WTC11 (cell line): Measurements from ENCODE around the gene MYH9. TPM values are rescaled to one million over a fixed set of nuclear protein-coding genes. Genes with fewer than 3 reads are reported as not detected.

ENCODE experiments used
- ATAC-seq: fragments of 200-7000 bp; cut with Tn5 transposase; 2 replicates; pipeline ENCODE4 v1.10.0; 2021; ENCODE audit warnings: mild to moderate bottlenecking, moderate library complexity
- CTCF ChIA-PET: fragments of 300-600 bp; sonication (Branson Sonifier 250); formaldehyde crosslinking; loops from one replicate; lab custom pipeline; 2021; ENCODE audit warnings: antibody characterized with exemption; lab: Charles Lee
- POLR2A ChIA-PET: fragments of 350-600 bp; sonication (Branson Sonifier 250); formaldehyde crosslinking; loops from one replicate; lab custom pipeline; 2021; ENCODE audit warnings: antibody characterized with exemption; lab: Charles Lee
- DNase-seq: peaks from one replicate; pipeline ENCODE4 v3.0.0; 2021; ENCODE audit warnings: low spot score
- H3K27ac Mint-ChIP-seq: 2 replicates; pipeline ENCODE4 v1.8.0; 2021; ENCODE audit warnings: mixed read lengths
- H3K27me3 Mint-ChIP-seq: 2 replicates; pipeline ENCODE4 v1.8.0; 2021; ENCODE audit warnings: low read depth, mild to moderate bottlenecking, moderate library complexity, mixed read lengths
- H3K36me3 Mint-ChIP-seq: 2 replicates; pipeline ENCODE4 v1.8.0; 2021; ENCODE audit warnings: mixed read lengths
- H3K4me1 Mint-ChIP-seq: 2 replicates; pipeline ENCODE4 v1.8.0; 2022; ENCODE audit warnings: mixed read lengths
- H3K4me3 Mint-ChIP-seq: 2 replicates; pipeline ENCODE4 v1.8.0; 2021; ENCODE audit warnings: mild to moderate bottlenecking, moderate library complexity, mixed read lengths
- H3K9me3 Mint-ChIP-seq: 2 replicates; pipeline ENCODE4 v1.8.0; 2021; ENCODE audit warnings: mixed read lengths
- ATF2 ChIP-seq: sonication (generic); formaldehyde crosslinking; IDR thresholded peaks from 2 replicates; pipeline ENCODE4 v1.8.1; 2022; ENCODE audit warnings: low read depth, missing genetic modification reagents, borderline replicate concordance
- ATF6 ChIP-seq: sonication (generic); formaldehyde crosslinking; IDR thresholded peaks from 2 replicates; pipeline ENCODE4 v1.8.1; 2023; ENCODE audit warnings: mild to moderate bottlenecking, missing genetic modification reagents
- E2F1 ChIP-seq: sonication (generic); formaldehyde crosslinking; IDR thresholded peaks from 2 replicates; pipeline ENCODE4 v1.8.0; 2022; ENCODE audit warnings: mild to moderate bottlenecking, missing genetic modification reagents
- ETV6 ChIP-seq: sonication (generic); formaldehyde crosslinking; IDR thresholded peaks from 2 replicates; pipeline ENCODE4 v1.8.1; 2022; ENCODE audit warnings: mild to moderate bottlenecking, missing genetic modification reagents
- HMGA2 ChIP-seq: fragments of 250-450 bp; sonication (Bioruptor Pico); IDR thresholded peaks from 2 replicates; pipeline ENCODE4 v1.4.0; 2021; ENCODE audit warnings: mild to moderate bottlenecking, moderate library complexity
- IRF1 ChIP-seq: sonication (generic); formaldehyde crosslinking; IDR thresholded peaks from 2 replicates; pipeline ENCODE4 v1.8.0; 2023; ENCODE audit warnings: missing genetic modification reagents
- MYBL2 ChIP-seq: sonication (generic); formaldehyde crosslinking; IDR thresholded peaks from 2 replicates; pipeline ENCODE4 v1.8.1; 2023; ENCODE audit warnings: mild to moderate bottlenecking, moderate library complexity, missing genetic modification reagents
- NFYB ChIP-seq: sonication (generic); formaldehyde crosslinking; conservative IDR thresholded peaks from 2 replicates; pipeline ENCODE4 v1.8.0; 2022; ENCODE audit warnings: low read depth, missing genetic modification reagents
- OVOL2 ChIP-seq: fragments of 250-450 bp; sonication (Bioruptor Pico); IDR thresholded peaks from 2 replicates; pipeline ENCODE4 v1.9.0; 2021; ENCODE audit warnings: mild to moderate bottlenecking, borderline replicate concordance
- RORB ChIP-seq: fragments of 250-450 bp; sonication (Bioruptor Pico); IDR thresholded peaks from 2 replicates; pipeline ENCODE4 v1.9.0; 2021; ENCODE audit warnings: mild to moderate bottlenecking
- SP1 ChIP-seq: sonication (generic); formaldehyde crosslinking; conservative IDR thresholded peaks from 2 replicates; pipeline ENCODE4 v1.8.1; 2022; ENCODE audit warnings: missing genetic modification reagents
- USF1 ChIP-seq: sonication (generic); formaldehyde crosslinking; IDR thresholded peaks from 2 replicates; pipeline ENCODE4 v1.8.0; 2022; ENCODE audit warnings: mild to moderate bottlenecking, missing genetic modification reagents
- ZMAT4 ChIP-seq: fragments of 250-450 bp; sonication (Bioruptor Pico); IDR thresholded peaks from 2 replicates; pipeline ENCODE4 v1.9.0; 2021; ENCODE audit warnings: mild to moderate bottlenecking
- ZNF219 ChIP-seq: sonication (generic); formaldehyde crosslinking; IDR thresholded peaks from 2 replicates; pipeline ENCODE4 v1.8.0; 2023; ENCODE audit warnings: missing genetic modification reagents, mild to moderate bottlenecking, borderline replicate concordance
- ZNF425 ChIP-seq: fragments of 250-450 bp; sonication (Bioruptor Pico); conservative IDR thresholded peaks from 2 replicates; pipeline ENCODE4 v1.9.0; 2021; ENCODE audit warnings: mild to moderate bottlenecking
- ZNF532 ChIP-seq: fragments of 250-450 bp; sonication (Bioruptor Pico); IDR thresholded peaks from 2 replicates; pipeline ENCODE4 v1.9.0; 2021; ENCODE audit warnings: mild to moderate bottlenecking, borderline replicate concordance
- total RNA-seq: library from RNA; stranded (reverse); gene quantifications from 3 replicates; pipeline ENCODE4 v1.2.3, GENCODE V29; 2021

MYH9 gene
- total RNA-seq, 1 experiment from 2014 or later, result 277 TPM

- no peak overlapping the region for H3K4me3 Mint-ChIP-seq
- H3K27ac Mint-ChIP-seq, result 0 out of 2 replicates have a peak overlapping the region, but pooled peaks have one; percentile 46
- ChIA-PET CTCF (interaction anchor here (1.6 to 1.7 kb wide), 2 partner anchors 48 to 64 kb away, joined by 4 to 7 read pairs; no protein-coding TSS in a partner anchor), POLR2A (interaction anchor here (0.7 to 0.8 kb wide), 2 partner anchors 13 kb away, joined by 3 read pairs; no protein-coding TSS in a partner anchor)
- no peak for TF ChIP-seq ZNF532 (CRISPR knock-in tag)
- no peak for TF ChIP-seq NFYB
- TF ChIP-seq HMGA2 (CRISPR knock-in tag), result no peak
- no peak for TF ChIP-seq USF1 (CRISPR knock-in tag)
- TF ChIP-seq ZMAT4 (CRISPR knock-in tag), result no peak
- no peak for TF ChIP-seq ATF6 (CRISPR knock-in tag)
- no peak for ATAC-seq
- peaks cover 21% of the 10 kb centered on the region for H3K4me1 Mint-ChIP-seq
- no peaks in the 10 kb centered on the region for H3K36me3 Mint-ChIP-seq
- DNase-seq, result no peak
- H3K27me3 Mint-ChIP-seq, result no peaks in the 10 kb centered on the region
- H3K9me3 Mint-ChIP-seq, result no peaks in the 10 kb centered on the region
These were observed 34.7 kb upstream of the MYH9 start for GRCh38 chr22:36422287-36423014.

GRCh38 chr22:36419912-36420882 is 32.4 kb upstream of the MYH9 start:
- ATAC-seq (no peak), DNase-seq (no peak)
- Mint-ChIP-seq H3K27me3 (no peaks in the 10 kb centered on the region), H3K36me3 (no peaks in the 10 kb centered on the region), H3K4me1 (peaks cover 12% of the 10 kb centered on the region), H3K4me3 (no peak overlapping the region), H3K27ac (no peak overlapping the region), H3K9me3 (no peaks in the 10 kb centered on the region)
- POLR2A ChIA-PET, result interaction anchor here (0.6 to 0.7 kb wide), 2 partner anchors 10 to 39 kb away, joined by 4 to 6 read pairs; no protein-coding TSS in a partner anchor
- CTCF ChIA-PET, result interaction anchor here (1.0 to 1.1 kb wide), 2 partner anchors 10 to 119 kb away, joined by 3 to 4 read pairs; no protein-coding TSS in a partner anchor
- TF ChIP-seq ZNF219 (CRISPR knock-in tag) (no peak), IRF1 (CRISPR knock-in tag) (no peak), OVOL2 (no peak), RORB (CRISPR knock-in tag) (no peak), MYBL2 (CRISPR knock-in tag) (no peak), ETV6 (no peak), ATF2 (CRISPR knock-in tag) (no peak), ZNF425 (CRISPR knock-in tag) (no peak), SP1 (no peak), NFYB (no peak), E2F1 (CRISPR knock-in tag) (no peak)
